Measurements from ENCODE around the gene SLC43A2.

GRCh38 chr17:1582374-1582773 is 46.3 kb downstream of the SLC43A2 start:
- TF ChIP-seq CTCF (IDR thresholded peaks at IDR 0.05) (no peak), POLR2A (IDR thresholded peaks at IDR 0.05) (no peak)
